Measurements from ENCODE around the gene ZNF771.

The ZNF771 gene

DNA sequence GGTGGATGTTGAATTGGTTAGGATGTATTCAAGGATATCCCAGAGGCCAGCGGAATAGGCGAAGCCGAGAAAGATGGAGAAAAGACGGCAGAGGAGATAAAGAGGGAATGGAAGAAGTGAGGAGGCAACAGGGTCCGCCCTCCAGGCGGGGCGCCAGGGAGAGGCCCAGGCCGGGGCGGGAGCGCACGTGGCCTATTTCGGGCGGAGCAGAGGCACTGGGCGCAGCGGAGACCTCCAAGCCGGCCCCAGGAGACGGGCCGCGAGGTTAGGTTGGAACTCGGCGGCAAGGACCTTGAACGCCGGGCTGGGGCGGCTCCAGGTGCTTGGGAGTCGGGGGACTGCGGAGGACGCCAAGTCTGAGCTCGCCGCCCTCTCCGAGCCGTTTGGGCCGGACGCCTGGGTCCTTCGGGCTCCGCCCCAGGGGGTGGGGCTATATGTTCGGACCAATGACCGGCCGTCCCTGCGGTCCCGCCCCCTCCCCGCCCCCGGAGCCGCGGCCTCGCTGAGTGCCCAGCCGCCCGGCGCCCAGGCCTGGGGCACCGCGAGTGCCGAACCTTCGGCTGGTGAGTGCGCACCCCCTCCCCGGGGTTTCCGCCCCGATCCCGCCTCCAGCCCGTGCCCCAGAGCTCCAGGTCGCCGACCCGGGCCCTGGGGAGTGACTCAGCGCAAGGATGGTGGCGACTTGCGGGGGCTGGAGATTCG, at the start of gene ZNF771:
ZNF771 (plus strand) TSS at position 505 of the 702 bp plus-strand sequence. CDS start 448 bp downstream, outside the sequence.
- peak; percentile 94 for DNase-seq

DNA sequence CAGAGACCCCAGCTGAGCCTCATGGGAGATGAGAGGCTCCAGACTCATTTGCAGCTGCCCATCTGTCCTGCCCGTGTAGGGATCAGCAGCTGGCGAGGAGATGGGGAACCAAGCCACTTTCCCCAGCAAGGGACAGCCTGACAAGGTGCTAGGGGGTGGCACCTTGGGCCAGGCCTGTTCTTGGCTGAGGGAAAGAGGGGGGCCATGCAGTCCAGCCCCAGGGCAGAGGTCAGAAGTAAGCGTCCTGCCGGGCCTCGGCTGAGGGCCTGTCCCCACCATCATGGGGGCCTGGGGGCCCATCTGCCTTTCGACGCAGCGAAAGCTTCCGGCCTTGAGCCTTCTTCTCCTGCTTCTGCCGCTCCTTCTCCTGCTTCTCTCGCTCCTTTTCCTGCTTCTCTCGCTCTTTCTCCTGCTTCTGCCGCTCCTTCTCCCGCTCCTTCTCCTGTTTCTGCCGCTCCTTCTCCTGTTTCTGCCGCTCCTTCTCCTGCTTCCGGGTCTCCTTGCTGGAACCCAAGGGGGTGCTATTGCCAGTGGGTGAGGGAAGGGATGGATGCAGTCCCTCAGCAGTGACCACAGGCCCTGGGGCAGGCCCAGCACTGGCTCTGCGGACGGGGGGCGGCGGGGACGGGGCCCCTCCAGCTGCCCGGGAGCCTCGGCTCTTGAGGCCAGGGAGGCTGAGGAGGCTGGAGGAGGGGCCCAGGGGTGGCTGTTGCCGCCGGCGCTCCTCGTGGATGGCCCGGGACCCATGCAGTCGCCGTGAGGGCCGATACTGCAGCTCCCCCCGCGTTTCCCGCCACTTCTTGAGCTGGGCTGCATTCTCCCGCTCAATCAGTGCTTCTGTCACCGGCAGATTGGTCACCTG, 49.5 kb upstream of the ZNF771 start:
- DNase-seq: no peak

DNA sequence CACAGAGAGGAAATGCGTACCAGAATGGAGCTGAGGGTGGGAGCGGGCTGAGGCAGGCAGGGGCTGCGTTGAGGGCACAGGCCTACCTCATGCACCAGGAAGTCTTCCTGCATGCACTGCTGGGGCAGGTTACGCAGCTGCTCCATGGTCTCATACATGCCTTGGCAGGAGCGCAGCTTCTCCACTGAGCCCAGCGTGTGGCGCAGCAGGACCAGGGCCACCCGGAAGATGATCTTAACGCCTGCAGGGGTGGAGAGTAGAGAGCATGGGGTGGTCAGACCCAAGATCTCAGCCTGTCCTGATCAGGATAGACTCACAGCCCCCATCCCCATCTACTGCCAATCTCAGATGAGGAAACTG, 48.8 kb upstream of the ZNF771 start:
- DNase-seq: no peak

DNA sequence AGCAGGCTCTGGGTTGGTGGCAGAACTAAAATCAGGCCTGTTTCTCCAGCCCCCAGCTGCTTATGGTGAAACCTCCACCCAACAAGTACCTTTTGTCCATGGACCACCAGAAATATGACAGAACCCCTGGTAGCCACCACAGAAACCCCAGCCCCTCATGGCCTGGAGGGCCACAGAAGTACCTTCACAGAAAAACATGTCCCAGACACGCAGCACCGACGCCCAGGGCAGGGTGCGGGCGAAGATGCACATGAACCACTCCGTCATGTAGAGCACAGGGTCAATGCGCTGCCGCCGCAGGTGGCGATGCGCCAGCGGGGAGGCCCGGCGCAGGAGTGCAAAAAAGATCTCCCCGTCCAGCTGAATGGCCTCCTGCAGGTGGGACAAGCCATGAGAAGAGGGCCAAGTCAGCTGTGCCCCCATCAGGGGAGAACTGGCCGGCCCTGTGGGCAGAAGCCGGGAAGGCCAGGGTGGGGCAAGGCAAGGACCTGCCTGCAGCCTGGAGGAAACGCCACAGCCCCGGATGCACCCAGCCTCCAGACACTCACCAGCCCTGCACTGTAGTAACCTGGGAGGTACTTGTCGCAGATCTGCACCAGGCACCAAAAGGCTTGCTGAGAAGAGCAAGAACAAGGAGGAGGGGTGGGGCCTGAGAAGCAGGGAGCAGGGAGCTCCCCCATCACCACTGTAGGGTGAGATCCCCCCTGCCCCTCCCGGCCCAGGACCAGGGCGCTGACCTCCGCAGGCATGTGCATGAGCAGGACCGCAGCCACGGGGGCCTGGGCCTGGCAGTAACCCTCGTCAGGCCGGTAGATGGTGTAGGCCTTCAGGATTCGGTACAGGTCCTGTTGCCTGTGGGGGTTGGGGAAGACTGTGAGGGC, 48.2 kb upstream of the ZNF771 start:
- no peak for DNase-seq

DNA sequence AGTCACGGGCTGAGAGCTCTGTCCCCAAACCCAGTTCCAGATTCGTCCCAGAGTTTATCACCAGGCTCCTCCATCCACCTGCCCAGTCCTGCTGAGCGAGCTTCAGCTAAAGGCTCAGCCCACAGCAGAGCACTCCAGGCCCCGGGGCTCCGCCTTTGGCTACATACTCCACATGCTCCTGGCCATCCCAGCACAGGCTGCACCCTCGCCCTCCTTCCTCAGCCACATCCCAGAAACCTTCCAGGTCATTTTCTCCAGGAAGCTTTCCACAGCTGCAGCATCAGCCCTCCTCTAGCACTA, 47.6 kb upstream of the ZNF771 start:
- no peak for DNase-seq

DNA sequence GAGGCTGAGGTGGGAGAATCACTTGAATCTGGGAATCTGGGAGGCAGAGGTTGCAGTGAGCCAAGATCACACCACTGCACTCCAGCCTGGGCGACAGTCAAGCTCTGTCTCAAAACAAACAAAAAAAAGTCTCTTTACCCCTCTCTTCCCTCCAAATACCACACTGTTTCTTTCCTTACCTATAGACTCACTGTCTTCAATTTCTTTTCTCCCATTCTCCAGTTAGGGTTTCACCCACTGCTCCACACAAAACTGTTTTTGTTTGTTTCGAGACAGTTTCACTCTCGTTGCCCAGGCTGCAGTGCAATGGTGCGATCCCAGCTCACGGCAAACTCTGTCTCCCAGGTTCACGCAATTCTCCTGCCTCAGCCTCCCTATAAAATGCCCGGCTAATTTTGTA, 46.2 kb upstream of the ZNF771 start:
- DNase-seq: no peak

DNA sequence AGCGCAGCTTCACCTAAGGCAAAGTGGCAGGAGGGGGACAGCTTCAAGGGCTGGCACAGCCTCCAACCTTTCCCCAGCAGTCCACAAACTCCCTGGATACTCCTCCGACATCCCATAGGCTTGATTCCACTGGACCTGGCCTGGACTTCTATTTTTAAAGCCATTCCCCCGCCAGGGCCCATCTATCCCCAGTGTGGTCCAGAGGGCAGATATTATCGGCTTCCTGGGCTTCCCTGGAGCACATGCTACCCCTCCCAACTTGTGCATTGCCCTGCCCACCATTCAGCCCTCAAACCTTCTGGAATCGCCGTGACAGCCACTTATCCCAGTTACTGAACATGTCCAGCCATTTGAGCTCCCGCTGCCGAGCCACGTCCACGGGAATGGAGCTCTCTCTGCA, 42.2 kb upstream of the ZNF771 start:
- no peak for DNase-seq

DNA sequence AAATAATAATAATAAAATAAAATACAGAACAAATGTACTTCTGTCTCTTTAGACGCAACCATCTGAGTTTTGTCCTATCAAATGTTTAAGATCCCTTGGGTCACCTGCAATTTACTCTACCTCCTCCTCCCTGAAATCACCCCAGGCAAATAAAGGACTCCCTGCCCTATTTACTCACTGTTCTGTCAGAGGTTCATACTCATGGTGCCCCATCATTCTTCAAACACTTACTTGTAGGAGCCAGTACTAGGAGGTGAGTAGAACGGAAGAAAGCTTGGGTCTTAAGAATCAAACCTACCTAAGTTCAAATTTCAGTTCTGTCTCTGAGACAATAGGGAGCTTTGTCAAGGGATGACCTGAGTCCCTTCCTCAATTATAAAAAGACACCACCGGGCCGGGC, 40.9 kb upstream of the ZNF771 start:
- no peak for DNase-seq

DNA sequence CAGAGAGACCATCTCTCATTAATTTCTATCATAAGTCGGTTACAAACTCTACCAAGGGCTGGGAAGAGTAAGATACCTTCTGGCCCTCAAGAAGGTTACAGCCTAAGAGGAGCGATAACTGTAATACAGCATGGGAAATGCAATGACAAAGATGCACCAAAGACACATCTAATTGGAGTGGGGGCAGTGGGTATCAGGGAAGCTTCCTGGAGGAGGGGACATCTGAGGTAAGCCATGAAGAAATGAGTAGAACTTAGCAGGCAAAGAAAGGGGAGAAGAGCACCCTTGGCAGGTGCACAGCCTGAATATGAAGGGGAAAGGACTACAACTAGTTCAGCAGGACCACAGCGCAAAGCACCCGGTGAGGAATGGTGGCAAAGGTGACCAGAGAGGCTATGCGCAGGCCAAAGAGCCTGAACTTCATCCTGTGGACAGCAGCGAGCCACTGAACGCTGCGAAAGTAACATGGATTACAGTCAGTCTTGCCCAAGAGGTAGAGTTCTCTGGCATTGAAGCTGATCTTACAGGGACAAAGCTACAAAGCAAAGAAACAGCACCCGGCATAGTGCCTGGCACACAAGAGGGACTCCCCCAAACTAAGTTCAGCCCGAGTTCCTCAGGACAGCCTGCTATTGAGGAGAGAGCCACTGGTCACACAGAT, 39.9 kb upstream of the ZNF771 start:
- no peak for DNase-seq

DNA sequence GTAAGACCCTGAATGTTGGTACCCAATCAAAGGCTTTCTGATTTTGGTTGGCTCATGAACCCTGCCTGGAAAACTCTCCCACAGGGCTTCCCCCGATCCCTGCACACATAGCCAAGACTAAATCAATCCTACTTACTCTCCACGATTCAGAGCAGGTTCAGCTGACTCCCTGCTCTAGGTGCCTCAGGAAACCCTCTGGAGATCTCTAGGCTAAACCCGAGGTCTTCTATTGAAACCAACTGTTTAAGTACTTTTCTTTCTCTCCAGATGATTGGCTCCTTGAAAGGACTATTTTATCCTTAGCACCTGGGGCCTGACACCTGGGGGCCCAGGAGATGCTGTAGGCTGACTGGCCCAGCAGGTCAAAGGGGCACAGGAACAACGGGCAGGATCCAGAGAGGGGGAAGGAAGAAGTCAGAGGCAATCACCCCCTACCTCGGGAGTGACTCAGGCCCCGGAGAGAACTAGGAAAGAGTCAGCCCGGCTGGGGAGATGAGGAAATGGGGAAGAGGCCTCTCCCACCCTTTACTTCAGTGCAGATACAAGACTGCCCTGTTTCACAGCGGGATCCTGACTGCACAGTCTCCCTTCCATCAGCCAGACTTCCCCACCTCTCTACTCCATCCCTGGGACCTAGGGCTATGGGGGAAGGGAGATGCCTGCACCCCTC, 39.1 kb upstream of the ZNF771 start:
- DNase-seq: no peak

DNA sequence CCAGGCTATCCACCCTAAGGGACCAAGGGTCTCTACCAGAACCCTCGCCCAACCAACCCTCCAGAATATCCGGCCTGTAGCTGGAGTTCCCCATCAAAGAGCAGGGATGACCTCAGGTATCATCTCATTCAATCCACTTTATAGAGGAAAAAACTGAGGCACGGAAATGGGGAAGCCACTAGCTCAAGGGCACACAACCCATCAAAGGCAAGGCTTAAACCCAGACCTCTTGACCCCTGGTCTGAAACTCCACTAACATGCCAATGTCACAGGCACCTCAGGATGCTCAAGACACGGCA, 38.7 kb upstream of the ZNF771 start:
- no peak for DNase-seq

DNA sequence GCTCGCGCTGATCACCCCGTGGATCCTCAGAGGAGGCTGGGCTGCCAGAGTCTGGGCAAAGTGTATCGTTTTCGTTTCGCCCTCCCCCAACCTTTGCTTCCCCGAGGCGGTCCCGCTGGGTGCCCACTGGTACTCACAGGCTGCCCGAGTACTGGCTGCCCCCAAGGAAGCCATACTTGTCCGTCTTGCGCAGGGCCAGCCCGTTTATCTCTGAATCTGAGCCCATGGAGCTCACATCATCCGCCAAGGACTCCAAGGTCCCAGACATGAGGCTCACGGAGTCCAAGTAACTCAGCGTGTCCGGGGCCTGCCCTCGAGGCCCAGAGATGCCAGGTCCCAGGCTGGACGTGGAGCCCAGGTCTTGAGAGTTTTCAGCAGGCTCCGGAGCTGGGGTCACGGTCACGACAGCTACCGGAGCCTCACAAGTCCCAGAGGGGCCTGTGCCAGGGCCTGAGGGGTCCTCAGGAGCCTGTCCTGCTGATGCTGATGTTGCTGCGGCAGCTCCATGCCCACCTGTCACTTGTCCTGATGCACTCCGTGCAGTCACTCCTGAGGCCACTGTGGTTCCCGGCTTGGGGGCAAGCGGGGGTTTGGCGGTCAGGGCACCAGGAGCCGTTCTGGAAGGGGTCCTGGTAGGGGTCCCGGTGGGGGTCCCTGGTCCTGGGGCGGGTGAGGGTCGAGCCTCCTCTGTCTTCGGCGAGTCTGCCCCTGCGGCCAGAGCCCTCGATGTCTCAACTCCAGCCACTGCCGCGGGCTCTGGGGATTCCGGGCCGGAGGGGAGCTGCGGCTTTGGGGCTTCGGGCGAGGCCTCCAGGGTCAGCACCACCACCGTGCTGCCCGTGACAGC, 38.1 kb upstream of the ZNF771 start:
- no peak for DNase-seq

DNA sequence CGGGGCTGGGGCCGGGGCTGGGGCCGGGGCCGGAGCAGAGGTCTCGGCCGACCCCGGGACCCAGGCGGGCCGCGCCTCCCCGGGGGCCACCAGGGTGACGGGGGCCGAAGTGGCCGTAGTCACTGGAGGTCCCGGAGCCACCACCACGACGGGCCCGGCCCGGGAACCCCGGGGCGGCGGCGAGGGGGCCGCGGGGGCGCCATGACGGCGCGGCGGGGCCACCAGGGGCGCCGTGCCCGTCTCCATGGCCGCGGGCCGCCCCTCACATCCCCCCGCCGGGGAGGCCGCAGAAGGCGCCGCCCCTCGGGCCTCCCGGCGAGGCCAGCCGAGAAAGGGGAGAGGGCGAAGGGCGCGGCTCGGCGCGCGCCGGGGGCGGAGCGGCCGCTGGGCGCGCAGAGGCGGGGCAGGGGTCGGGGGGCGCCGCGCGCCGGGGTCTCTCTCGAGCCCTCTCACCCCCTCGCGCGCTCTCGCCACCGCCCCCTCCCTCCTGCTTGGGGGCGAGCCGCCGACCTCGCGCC, 37.4 kb upstream of the ZNF771 start:
- no peak for DNase-seq

DNA sequence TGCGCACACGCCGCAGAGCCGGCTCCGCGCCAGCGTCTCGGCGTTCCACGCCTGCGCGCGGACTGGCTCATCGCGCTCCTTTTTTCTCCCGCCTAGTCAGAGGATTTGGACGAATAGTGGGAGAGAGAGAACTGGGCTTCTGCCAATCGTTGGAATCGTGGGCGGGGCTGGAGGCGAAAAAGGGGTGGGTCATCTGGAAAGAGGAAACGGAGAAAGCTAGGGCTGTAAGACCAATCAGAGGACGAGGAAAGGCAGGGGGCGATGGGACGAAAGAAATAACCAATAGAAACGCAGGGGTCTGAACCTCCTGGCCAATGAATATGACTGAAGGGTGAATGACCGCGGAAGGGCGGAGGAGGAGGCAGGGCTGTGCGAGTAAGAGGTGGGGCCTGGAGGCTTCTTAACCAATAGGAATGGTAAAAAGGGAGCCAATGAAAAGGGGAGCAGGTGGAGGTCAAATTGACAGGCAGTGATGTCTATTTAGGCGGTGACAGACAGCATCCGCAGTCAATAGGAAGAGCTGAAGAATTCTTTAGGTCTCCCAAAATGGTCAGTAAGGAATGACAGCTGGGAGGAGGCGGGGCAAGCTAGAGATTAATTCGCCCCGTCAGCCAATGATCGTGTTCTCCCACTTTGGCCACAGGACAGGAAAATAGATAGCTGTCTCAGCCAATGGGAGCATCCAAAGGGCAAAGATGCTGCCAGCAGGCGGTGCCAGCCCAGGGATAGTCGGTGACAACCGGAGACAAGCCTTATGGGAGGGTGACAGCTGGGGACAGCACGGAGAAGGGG, 36.8 kb upstream of the ZNF771 start, which contains the start of gene TBC1D10B:
TBC1D10B (minus strand) TSS at position 39 of the 792 bp plus-strand sequence. CDS start 311 bp downstream, outside the sequence.
- DNase-seq: peak; percentile 99

DNA sequence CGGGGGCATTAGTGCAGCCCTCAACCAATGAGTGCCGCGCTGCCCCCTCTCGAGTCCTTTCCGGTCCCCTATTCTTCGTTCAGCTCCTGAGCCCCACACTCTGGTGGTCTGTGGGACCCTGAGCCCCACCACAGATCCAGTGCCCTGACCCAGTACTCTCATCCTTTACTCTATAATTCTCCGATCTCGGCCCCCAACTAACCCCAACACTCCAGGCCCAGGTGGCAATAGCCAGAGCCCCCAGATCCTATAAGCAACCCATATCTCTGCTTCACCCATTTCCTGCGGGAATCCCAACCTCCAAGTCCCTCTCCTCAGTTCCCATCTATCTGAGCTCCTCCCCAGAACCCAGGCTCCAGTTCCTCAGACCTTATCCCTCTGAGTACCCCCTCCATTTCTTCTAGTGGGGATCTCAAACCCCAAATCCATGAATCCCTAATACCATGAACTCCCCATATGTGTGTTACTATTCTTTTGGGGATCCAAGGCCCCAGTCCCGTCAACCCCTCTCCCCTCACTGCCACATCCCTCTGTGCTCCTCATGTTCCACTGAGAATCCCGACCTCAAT, 36.1 kb upstream of the ZNF771 start:
- no peak for DNase-seq

DNA sequence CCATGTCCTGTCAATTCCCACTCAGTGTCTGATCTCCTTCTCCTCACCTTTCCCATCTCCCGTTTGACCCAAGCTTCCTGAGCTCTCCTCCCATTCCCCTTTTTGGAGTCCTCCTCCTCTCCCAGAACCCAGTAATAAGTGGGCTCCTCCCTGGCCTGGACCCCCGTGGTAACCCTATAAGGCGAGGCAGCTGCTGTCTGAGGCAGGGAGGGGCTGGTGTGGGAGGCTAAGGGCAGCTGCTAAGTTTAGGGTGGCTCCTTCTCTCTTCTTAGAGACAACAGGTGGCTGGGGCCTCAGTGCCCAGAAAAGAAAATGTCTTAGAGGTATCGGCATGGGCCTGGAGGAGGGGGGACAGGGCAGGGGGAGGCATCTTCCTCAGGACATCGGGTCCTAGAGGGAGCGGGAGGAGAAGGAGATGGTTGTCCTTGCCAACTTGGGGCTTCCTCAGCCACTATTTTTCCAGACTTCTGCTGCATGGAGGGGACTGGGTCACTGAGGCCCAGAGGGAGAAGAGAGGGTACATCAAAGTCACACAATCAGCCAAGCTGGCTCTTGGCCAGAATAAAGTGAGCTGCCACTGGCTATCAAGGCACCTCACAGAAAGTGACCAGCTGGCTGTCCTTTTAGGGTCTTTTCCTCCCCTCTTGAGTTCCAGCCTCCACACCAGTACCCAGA, 35.2 kb upstream of the ZNF771 start:
- DNase-seq: no peak

DNA sequence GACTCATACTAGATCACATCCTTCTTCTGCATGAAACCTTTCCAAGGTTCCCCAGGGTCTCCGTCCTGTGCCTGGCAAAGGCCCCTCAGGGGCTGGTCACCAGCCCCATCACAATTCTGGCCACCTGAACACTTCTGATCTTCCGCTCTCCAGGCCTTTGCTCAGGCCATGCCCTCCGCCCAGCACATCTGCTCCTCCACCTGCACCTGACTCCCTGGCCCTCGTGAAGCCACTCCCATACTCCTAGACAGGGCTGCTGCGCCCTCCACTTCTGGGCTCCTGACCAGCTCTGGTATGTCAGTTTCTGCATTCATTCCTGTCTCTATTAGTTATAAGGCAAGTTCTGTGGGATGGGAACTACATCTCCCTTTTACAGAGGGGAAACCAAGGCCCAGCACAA, 34.7 kb upstream of the ZNF771 start:
- peak; percentile 43 for DNase-seq

DNA sequence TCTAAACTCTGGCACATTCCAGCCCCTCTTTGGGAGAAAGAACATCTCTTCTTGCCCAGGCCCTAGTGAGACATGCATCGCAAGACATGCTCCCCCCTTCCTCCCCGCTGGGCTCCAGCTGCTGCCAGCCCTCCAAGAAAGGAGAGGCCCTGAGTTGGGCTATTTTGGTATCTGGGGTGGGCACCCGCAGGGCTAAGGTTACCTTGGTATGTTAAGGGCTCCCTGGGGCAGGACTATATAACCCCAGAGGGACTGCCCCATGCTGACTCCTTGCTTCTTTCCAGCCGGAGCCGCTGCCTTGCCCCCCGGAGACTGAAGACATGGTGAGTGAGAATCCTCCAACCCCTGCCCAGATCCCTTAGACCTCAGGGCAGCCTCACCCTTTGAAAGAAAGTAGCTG, 32.9 kb upstream of the ZNF771 start, which contains the start of gene MYL11:
MYL11 (plus strand) TSS at position 265 of the 400 bp plus-strand sequence; CDS start at position 321, 56 bp downstream.
- no peak for DNase-seq

DNA sequence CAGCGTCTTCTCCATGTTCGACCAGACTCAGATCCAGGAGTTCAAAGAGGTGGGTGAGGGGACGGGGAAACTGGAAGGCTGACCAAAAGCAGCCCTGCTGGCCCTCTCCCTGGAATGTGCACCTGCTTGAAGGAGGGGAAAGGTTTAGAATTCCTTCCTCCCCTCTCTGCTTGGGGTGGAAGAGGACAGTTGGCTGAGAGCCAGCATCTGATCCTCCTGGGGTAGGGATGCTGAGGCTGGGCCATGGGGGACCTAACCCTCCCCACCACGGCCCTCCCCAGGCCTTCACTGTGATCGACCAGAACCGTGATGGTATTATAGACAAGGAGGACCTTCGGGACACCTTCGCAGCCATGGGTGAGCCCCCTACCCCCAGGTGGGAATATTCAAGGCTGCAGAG, 31.5 kb upstream of the ZNF771 start:
- no peak for DNase-seq

Measured in NCI-H510A (cell line).